Mesothelial cell of epicardium (in vitro differentiated cells): ENCODE results near the gene TROAP. TPM values are rescaled to one million over a fixed set of nuclear protein-coding genes. Genes with fewer than 3 reads are reported as not detected.
A peak's percentile ranks its signal among the peaks of the same experiment; 100 is the strongest.

Experiments used
- DNase-seq, 2 experiments: peaks; one replicate each; pipeline ENCODE4 v3.0.0; 2021; ENCODE audit warnings: low spot score in 2 of 2; ENCODE audit not compliant: unreplicated experiment in 2 of 2
- H3K27ac Mint-ChIP-seq: 2 replicates; pipeline ENCODE4 v1.8.0; 2021; ENCODE audit warnings: mixed read lengths
- H3K27me3 Mint-ChIP-seq: 2 replicates; pipeline ENCODE4 v1.8.0; 2021; ENCODE audit warnings: low read depth, mixed read lengths
- H3K36me3 Mint-ChIP-seq: 2 replicates; pipeline ENCODE4 v1.8.0; 2021; ENCODE audit warnings: mixed read lengths
- H3K4me1 Mint-ChIP-seq: 2 replicates; pipeline ENCODE4 v1.8.0; 2021; ENCODE audit warnings: mixed read lengths
- H3K4me3 Mint-ChIP-seq: 2 replicates; pipeline ENCODE4 v1.8.0; 2021; ENCODE audit warnings: mild to moderate bottlenecking, moderate library complexity, mixed read lengths
- H3K9me3 Mint-ChIP-seq: 2 replicates; pipeline ENCODE4 v1.8.0; 2021; ENCODE audit warnings: mixed read lengths
- CTCF ChIP-seq: fragments of 200-600 bp; sonication (generic); IDR thresholded peaks from one replicate; pipeline ENCODE4 v1.5.0; 2021; ENCODE audit warnings: antibody characterized with exemption; ENCODE audit not compliant: unreplicated experiment
- total RNA-seq: library from RNA; stranded (reverse); gene quantifications from 3 replicates; pipeline ENCODE4 v1.2.1, GENCODE V29; 2021

Gene TROAP
- total RNA-seq, 1 donor from 2014 or later = 30.8 TPM

GRCh38 chr12:49367381-49368239 is 44.6 kb downstream of the TROAP start, which contains the start of gene SPATS2:
Gene SPATS2 (plus strand): TSS chr12:49367462. CDS start chr12:49461013, 93,551 bp downstream.
- Mint-ChIP-seq H3K27ac (peak within 1 kb of the TSS; percentile 99), H3K27me3 (no peaks in the 10 kb centered on the region), H3K9me3 (no peaks in the 10 kb centered on the region), H3K36me3 (peaks cover under 1% of the 10 kb centered on the region), H3K4me3 (peak within 1 kb of the TSS; percentile 87), H3K4me1 (peaks cover 28% of the 10 kb centered on the region)
- DNase-seq = no peak
- TF ChIP-seq CTCF = no peak

- no peak for DNase-seq
- H3K36me3 Mint-ChIP-seq = peaks cover 2% of the 10 kb centered on the region
- peak overlapping the region; percentile 87 for H3K4me3 Mint-ChIP-seq
- no peak for TF ChIP-seq CTCF
- peaks cover 30% of the 10 kb centered on the region for H3K4me1 Mint-ChIP-seq
- H3K9me3 Mint-ChIP-seq = no peaks in the 10 kb centered on the region
- no peaks in the 10 kb centered on the region for H3K27me3 Mint-ChIP-seq
- H3K27ac Mint-ChIP-seq = peak overlapping the region; percentile 95
Observed at GRCh38 chr12:49368240-49368600, 45.2 kb downstream of the TROAP start.

- no peaks in the 10 kb centered on the region for H3K27me3 Mint-ChIP-seq
- peaks cover 30% of the 10 kb centered on the region for H3K4me1 Mint-ChIP-seq
- no peaks in the 10 kb centered on the region for H3K9me3 Mint-ChIP-seq
- peak overlapping the region; percentile 87 for H3K4me3 Mint-ChIP-seq
- DNase-seq = no peak
- TF ChIP-seq CTCF = peak; percentile 25
- H3K36me3 Mint-ChIP-seq = peaks cover 2% of the 10 kb centered on the region
- H3K27ac Mint-ChIP-seq = peak overlapping the region; percentile 84
Observed at GRCh38 chr12:49369411-49370145, 46.5 kb downstream of the TROAP start.

DNA sequence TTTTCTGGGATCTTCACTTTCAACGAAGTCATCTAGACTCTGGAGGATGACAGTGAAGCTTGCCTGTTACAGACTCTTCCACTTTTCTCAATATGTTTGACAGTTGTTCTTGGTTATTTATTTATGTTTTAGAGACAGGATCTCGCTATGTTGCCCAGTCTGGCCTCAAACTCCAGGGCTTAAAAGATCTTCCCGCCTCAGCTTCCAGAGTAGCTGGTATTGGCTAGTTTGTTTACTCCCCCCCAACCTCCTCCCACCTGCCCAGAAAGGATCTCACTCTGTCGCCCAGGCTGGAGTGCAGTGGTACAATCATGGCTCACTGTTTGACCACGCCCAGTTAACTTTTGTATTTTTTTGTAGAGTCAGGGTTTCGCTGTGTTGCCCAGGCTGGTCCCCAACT is 47.5 kb downstream of the TROAP start:
- peak overlapping the region; percentile 16 for H3K27ac Mint-ChIP-seq
- DNase-seq = no peak
- no peaks in the 10 kb centered on the region for H3K27me3 Mint-ChIP-seq
- no peaks in the 10 kb centered on the region for H3K9me3 Mint-ChIP-seq
- no peak overlapping the region for H3K4me3 Mint-ChIP-seq
- H3K4me1 Mint-ChIP-seq = peaks cover 32% of the 10 kb centered on the region
- TF ChIP-seq CTCF = no peak
- H3K36me3 Mint-ChIP-seq = peaks cover 2% of the 10 kb centered on the region

DNA sequence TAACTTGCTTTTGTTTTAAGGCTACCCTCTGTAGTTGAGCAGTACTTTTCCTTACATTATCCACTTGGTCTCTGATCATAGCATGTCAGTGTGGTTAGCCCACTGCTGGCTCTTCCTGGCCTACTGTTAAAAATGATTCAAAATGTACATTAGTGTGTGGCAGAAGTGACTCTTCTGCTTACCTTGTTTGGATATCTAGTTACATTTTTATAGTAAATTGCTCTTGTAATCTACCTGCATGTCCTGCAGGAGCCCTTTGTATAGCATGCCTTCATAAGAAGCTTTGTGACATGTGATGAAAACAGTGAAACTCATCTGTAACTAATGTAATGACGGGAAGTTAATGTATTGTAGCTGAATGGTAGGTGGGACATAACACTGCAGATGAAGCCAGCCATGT is 52.4 kb downstream of the TROAP start:
- peaks cover 8% of the 10 kb centered on the region for H3K4me1 Mint-ChIP-seq
- no peaks in the 10 kb centered on the region for H3K27me3 Mint-ChIP-seq
- DNase-seq = no peak
- TF ChIP-seq CTCF = no peak
- peak overlapping the region; percentile 1 for H3K27ac Mint-ChIP-seq
- no peak overlapping the region for H3K4me3 Mint-ChIP-seq
- no peaks in the 10 kb centered on the region for H3K9me3 Mint-ChIP-seq
- H3K36me3 Mint-ChIP-seq = peaks cover 2% of the 10 kb centered on the region
